HepG2 (cell line): Measurements from ENCODE around the gene ETFDH. TPM values are rescaled to one million over a fixed set of nuclear protein-coding genes. Genes with fewer than 3 reads are reported as not detected.

Experiments used
- CBFB ChIP-seq: sonication (generic); formaldehyde crosslinking; IDR thresholded peaks from 2 replicates; pipeline ENCODE4 v1.4.0; 2020; ENCODE audit warnings: missing genetic modification reagents
- CHD2 ChIP-seq: IDR thresholded peaks from 2 replicates; pipeline ENCODE4 v1.6.1; 2011; ENCODE audit warnings: low read depth, low read length, improper control_type of control experiment
- FOXJ3 ChIP-seq: sonication (generic); formaldehyde crosslinking; IDR thresholded peaks from 2 replicates; pipeline ENCODE4 v1.4.0; 2020; ENCODE audit warnings: missing genetic modification reagents, mild to moderate bottlenecking, borderline replicate concordance
- NR2C2 ChIP-seq: sonication (generic); formaldehyde crosslinking; IDR thresholded peaks from 2 replicates; pipeline ENCODE4 v1.4.0; 2020; ENCODE audit warnings: missing genetic modification reagents, mild to moderate bottlenecking, moderate library complexity, borderline replicate concordance
- SAP130 ChIP-seq: IDR thresholded peaks from 2 replicates; pipeline ENCODE4 v1.6.1; 2016; ENCODE audit warnings: low read depth
- SKI ChIP-seq: fragments of 450-650 bp; IDR thresholded peaks from one replicate; pipeline ENCODE4 v1.6.1; 2018; ENCODE audit warnings: mild to moderate bottlenecking; ENCODE audit not compliant: partially characterized antibody
- TAF1 ChIP-seq: sonication (generic); formaldehyde crosslinking; IDR thresholded peaks from 2 replicates; pipeline ENCODE4 v1.4.0; 2020; ENCODE audit warnings: missing genetic modification reagents
- ZBTB40 ChIP-seq, 2 experiments: fragments of 450-650 bp in 1 of 2; sonication (generic) in 1 of 2; formaldehyde crosslinking in 1 of 2; IDR thresholded peaks; 2 replicates each; pipeline versions ENCODE4 v1.6.1 to v1.8.0; 2016 to 2022; ENCODE audit warnings: antibody characterized with exemption in 1 of 2, mild to moderate bottlenecking in 1 of 2, missing genetic modification reagents in 1 of 2
- ZNF263 ChIP-seq: sonication (generic); formaldehyde crosslinking; IDR thresholded peaks from 2 replicates; pipeline ENCODE4 v1.4.0; 2020; ENCODE audit warnings: missing genetic modification reagents
- ZNF850 ChIP-seq: sonication (generic); formaldehyde crosslinking; conservative IDR thresholded peaks from 2 replicates; pipeline ENCODE4 v1.9.0; 2021; ENCODE audit warnings: mild to moderate bottlenecking, missing genetic modification reagents
- polyA plus RNA-seq, 8 experiments: library from polyadenylated mRNA; depleted of rRNA in 3 of 8; stranded (reverse) in 7 of 8; unstranded in 1 of 8; fragments of >200 nt; fragmentation: Illumina TruSeq in 4 of 8; extraction: Trizol in 4 of 8; gene quantifications; 2 replicates each; pipeline versions ENCODE4 v1.2.1 to v1.2.3, GENCODE V29; 2011 to 2016; ENCODE audit warnings: low read depth in 4 of 8, missing spikeins in 1 of 8, mixed read lengths in 1 of 8; ENCODE audit not compliant: insufficient read depth in 1 of 8
- total RNA-seq, 5 experiments: library from RNA; depleted of rRNA; stranded (reverse); fragments of >200 nt; fragmentation: Illumina TruSeq; extraction: Trizol; gene quantifications; 2 replicates each; pipeline ENCODE4 v1.2.3, GENCODE V29; 2016; ENCODE audit warnings: low read depth in 1 of 5
- TF ChIP-seq, protein P1 (sequence below): sonication (generic); formaldehyde crosslinking; IDR thresholded peaks from 2 replicates; pipeline ENCODE4 v1.4.0; 2020; ENCODE audit warnings: mild to moderate bottlenecking, missing genetic modification reagents
- TF ChIP-seq, protein P2 (sequence below): sonication (generic); formaldehyde crosslinking; IDR thresholded peaks from 2 replicates; pipeline ENCODE4 v1.8.0; 2022; ENCODE audit warnings: missing genetic modification reagents, mild to moderate bottlenecking, moderate library complexity, borderline replicate concordance
- TF ChIP-seq, protein P3 (sequence below): sonication (generic); formaldehyde crosslinking; conservative IDR thresholded peaks from 2 replicates; pipeline ENCODE4 v1.8.0; 2022; ENCODE audit warnings: low read depth, missing genetic modification reagents

ETFDH gene
- total and polyA plus RNA-seq, 2 of the 13 experiments (the other 11 are each of a cell fraction or from before 2014, with no cell fraction given), result 14.7 to 17.8 TPM

- TF ChIP-seq CBFB (CRISPR knock-in tag) (peak; percentile 32; the same call in 1 of the 2 replicates), SAP130 (CRISPR knock-in tag) (peak; percentile 99), ZBTB40 (IDR thresholded peaks at IDR 0.05) (peak; percentile 75), ZBTB40 (CRISPR knock-in tag; IDR thresholded peaks at IDR 0.05) (0 out of 2 replicates have a peak, but pooled peaks have one; percentile 27), TAF1 (CRISPR knock-in tag) (peak; percentile 82), ZNF850 (CRISPR knock-in tag) (peak; percentile 30; the same call in 1 of the 2 replicates), SKI (no peak), NR2C2 (peak; percentile 20; the same call in 1 of the 2 replicates), CHD2 (no peak), FOXJ3 (CRISPR knock-in tag) (peak; percentile 69; the same call in 1 of the 2 replicates), ZNF263 (CRISPR knock-in tag) (0 out of 2 replicates have a peak, but pooled peaks have one; percentile 48)
- TF ChIP-seq, protein P1, sequence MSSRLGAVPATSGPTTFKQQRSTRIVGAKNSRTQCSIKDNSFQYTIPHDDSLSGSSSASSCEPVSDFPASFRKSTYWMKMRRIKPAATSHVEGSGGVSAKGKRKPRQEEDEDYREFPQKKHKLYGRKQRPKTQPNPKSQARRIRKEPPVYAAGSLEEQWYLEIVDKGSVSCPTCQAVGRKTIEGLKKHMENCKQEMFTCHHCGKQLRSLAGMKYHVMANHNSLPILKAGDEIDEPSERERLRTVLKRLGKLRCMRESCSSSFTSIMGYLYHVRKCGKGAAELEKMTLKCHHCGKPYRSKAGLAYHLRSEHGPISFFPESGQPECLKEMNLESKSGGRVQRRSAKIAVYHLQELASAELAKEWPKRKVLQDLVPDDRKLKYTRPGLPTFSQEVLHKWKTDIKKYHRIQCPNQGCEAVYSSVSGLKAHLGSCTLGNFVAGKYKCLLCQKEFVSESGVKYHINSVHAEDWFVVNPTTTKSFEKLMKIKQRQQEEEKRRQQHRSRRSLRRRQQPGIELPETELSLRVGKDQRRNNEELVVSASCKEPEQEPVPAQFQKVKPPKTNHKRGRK, result no peak
- TF ChIP-seq, protein P2, sequence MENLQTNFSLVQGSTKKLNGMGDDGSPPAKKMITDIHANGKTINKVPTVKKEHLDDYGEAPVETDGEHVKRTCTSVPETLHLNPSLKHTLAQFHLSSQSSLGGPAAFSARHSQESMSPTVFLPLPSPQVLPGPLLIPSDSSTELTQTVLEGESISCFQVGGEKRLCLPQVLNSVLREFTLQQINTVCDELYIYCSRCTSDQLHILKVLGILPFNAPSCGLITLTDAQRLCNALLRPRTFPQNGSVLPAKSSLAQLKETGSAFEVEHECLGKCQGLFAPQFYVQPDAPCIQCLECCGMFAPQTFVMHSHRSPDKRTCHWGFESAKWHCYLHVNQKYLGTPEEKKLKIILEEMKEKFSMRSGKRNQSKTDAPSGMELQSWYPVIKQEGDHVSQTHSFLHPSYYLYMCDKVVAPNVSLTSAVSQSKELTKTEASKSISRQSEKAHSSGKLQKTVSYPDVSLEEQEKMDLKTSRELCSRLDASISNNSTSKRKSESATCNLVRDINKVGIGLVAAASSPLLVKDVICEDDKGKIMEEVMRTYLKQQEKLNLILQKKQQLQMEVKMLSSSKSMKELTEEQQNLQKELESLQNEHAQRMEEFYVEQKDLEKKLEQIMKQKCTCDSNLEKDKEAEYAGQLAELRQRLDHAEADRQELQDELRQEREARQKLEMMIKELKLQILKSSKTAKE (CRISPR knock-in tag), result no peak
- TF ChIP-seq, protein P3, sequence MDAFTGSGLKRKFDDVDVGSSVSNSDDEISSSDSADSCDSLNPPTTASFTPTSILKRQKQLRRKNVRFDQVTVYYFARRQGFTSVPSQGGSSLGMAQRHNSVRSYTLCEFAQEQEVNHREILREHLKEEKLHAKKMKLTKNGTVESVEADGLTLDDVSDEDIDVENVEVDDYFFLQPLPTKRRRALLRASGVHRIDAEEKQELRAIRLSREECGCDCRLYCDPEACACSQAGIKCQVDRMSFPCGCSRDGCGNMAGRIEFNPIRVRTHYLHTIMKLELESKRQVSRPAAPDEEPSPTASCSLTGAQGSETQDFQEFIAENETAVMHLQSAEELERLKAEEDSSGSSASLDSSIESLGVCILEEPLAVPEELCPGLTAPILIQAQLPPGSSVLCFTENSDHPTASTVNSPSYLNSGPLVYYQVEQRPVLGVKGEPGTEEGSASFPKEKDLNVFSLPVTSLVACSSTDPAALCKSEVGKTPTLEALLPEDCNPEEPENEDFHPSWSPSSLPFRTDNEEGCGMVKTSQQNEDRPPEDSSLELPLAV, result no peak
Measured at GRCh38 chr4:158722917-158723793, 51.1 kb downstream of the ETFDH start, which contains the start of gene PPID (continued).
